Left lung (tissue), 10 donors: Measurements from ENCODE around the gene OTOP2. TPM values are rescaled to one million over a fixed set of nuclear protein-coding genes. Genes with fewer than 3 reads are reported as not detected.
A peak's percentile ranks its signal among the peaks of the same experiment; 100 is the strongest.

Experiments used
- ATAC-seq: fragments of 200-7000 bp; cut with Tn5 transposase; one replicate; pipeline ENCODE4 v1.9.1; 2020; ENCODE audit warnings: moderate library complexity
- DNase-seq, 4 donors: peaks; one replicate each; pipeline ENCODE4 v3.0.0-alpha.2; 2013 to 2020
- H3K27ac ChIP-seq, 2 donors: fragments of 200-600 bp; sonication (generic) in 1 of 2; one replicate each; pipeline versions ENCODE4 v1.5.0 to v1.8.0; 2020 to 2021
- H3K27me3 ChIP-seq, 2 donors: fragments of 200-600 bp; sonication (generic) in 1 of 2; one replicate each; pipeline versions ENCODE4 v1.5.0 to v1.8.0; 2020 to 2021
- H3K36me3 ChIP-seq, 2 donors: fragments of 200-600 bp; sonication (generic) in 1 of 2; one replicate each; pipeline versions ENCODE4 v1.5.0 to v1.8.0; 2020 to 2021
- H3K4me1 ChIP-seq, 2 donors: fragments of 200-600 bp; one replicate each; pipeline ENCODE4 v1.8.0; 2021
- H3K4me3 ChIP-seq, 2 donors: fragments of 200-600 bp; sonication (generic) in 1 of 2; one replicate each; pipeline versions ENCODE4 v1.5.0 to v1.8.0; 2020 to 2021; ENCODE audit warnings: mild to moderate bottlenecking in 1 of 2
- H3K9me3 ChIP-seq, 2 donors: fragments of 200-600 bp; sonication (generic) in 1 of 2; one replicate each; pipeline versions ENCODE4 v1.5.0 to v1.8.0; 2020 to 2021
- intact Hi-C, 2 donors: fragments of 100-400 bp; cut with DNase I; formaldehyde crosslinking; loops; one replicate each; pipeline versions ENCODE4 v1.11.2 to v1.14.2; 2022
- polyA plus RNA-seq, 6 donors: library from polyadenylated mRNA; unstranded; fragments of 120-200 nt; gene quantifications; one replicate each; pipeline ENCODE4 v1.2.1, GENCODE V29; 2013; ENCODE audit not compliant: insufficient read length in 6 of 6
- total RNA-seq, 2 donors: library from RNA; stranded (reverse); fragmentation: NEBNext Ultra II Directional; extraction: Animal tissue kit (Norgen Biotek cat#: 25700); gene quantifications; one replicate each; pipeline ENCODE4 v1.2.1, GENCODE V29; 2021
- TF ChIP-seq, protein P1 (sequence below), 2 donors: fragments of 200-600 bp; sonication (generic) in 1 of 2; IDR thresholded peaks; one replicate each; pipeline versions ENCODE4 v1.5.0 to v1.8.0; 2021; ENCODE audit warnings: antibody characterized with exemption in 2 of 2
- donor health status: DM: no; HTN: yes; CAD: no.
- donor health status: DM: no; HTN: no; CAD: no.

OTOP2 gene
- total and polyA plus RNA-seq, 8 donors: not detected

DNA sequence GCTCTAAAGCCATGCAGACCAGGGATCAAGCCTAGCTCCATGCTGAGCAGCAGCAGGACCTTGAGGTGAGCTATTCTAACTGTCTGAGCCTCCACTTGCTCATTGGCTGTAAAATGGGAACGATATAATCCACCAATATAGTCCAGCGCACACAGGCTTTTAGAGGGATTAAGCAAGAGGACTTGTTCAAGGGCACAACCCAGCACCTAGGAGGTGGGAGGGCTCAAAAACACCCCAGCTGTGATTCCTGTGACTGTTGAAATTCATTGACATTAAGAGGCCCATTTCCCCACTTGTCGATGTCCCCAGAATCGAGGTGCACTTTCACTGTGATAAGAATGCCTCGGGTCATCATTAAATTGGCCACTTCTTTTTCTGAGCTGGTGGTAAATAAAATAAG, 5.2 kb upstream of the OTOP2 start:
- no peaks in the 10 kb centered on the region for H3K36me3 ChIP-seq

DNA sequence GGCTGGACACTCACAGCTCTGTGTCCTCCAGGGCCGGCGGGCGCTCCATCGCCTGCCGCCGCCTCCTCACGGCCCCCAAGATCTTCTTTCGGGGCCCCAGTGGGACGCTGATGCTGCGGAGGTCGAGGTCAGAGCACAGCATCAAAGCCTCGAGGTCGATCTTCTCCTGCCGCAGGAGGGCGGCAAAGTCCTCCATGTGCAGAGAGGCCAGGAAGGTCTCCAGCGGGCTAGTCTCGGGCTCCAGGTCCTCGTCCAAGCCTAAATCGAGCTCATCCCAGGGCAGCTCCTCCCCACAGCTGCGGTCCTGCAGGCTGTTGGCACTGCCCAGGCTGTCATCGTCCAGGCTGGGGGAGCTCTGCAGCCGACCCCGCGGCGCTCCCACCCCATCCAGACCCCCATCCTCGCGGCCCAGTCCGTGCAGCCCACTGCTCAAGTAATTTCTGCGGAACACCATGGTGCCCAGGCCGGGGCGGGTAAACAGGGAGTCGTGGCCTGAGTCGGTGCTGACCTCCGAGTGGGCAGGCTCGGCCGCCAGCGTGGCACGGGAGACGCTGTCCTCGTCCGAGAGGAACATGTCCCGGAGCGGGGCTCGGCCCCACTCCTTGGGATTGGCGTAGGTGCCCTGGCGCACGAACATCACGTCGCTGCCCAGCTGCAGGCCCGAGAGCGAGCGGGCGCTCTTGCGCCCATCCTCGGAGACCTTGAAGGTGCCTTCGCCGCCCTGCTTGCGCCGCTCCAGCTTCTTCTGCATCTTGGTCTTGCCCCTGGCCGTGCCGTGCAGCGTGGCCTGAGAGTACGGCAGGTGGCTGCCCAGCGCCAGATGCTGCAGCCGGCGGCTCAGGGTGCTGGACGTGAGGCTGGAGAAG, 4.4 kb upstream of the OTOP2 start:
- peaks cover 35 to 96% of the 10 kb centered on the region in 2 donors for H3K27me3 ChIP-seq

More for the DNA sequence above, 5.2 kb upstream of the OTOP2 start:
- intact Hi-C loops: no loop called here
- H3K27ac ChIP-seq: no peak overlapping the region
- peaks cover 27 to 89% of the 10 kb centered on the region in 2 donors for H3K27me3 ChIP-seq
- DNase-seq (no peak), ATAC-seq (no peak)
- H3K4me3 ChIP-seq: no peak overlapping the region
- no peaks in the 10 kb centered on the region for H3K9me3 ChIP-seq
- TF ChIP-seq, protein P1, sequence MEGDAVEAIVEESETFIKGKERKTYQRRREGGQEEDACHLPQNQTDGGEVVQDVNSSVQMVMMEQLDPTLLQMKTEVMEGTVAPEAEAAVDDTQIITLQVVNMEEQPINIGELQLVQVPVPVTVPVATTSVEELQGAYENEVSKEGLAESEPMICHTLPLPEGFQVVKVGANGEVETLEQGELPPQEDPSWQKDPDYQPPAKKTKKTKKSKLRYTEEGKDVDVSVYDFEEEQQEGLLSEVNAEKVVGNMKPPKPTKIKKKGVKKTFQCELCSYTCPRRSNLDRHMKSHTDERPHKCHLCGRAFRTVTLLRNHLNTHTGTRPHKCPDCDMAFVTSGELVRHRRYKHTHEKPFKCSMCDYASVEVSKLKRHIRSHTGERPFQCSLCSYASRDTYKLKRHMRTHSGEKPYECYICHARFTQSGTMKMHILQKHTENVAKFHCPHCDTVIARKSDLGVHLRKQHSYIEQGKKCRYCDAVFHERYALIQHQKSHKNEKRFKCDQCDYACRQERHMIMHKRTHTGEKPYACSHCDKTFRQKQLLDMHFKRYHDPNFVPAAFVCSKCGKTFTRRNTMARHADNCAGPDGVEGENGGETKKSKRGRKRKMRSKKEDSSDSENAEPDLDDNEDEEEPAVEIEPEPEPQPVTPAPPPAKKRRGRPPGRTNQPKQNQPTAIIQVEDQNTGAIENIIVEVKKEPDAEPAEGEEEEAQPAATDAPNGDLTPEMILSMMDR (IDR thresholded peaks at IDR 0.05): no peak
- H3K4me1 ChIP-seq: peaks cover 11 to 14% of the 10 kb centered on the region in 2 donors

DNA sequence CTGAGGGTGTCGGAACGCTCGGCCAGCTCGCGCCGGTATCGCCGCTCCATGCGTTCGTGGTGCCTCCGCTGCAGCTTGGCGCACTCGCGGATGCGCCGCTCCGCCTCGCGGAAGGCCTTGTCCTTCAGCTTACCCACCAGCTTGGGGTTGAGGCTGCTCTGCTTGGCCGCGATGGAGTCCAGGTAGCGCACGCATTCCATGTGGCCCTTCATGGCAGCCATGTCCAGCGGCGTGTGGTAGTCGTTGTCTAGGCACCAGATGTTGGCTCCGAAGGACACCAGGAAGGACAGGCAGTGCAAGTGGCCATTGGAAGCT, 3.8 kb upstream of the OTOP2 start:
- TF ChIP-seq, protein P1 (IDR thresholded peaks at IDR 0.05): no peak

More for the DNA sequence above, 4.4 kb upstream of the OTOP2 start:
- no peaks in the 10 kb centered on the region for H3K36me3 ChIP-seq
- intact Hi-C loops: no loop called here
- DNase-seq (no peak), ATAC-seq (peak; percentile 5)
- H3K4me1 ChIP-seq: peaks cover 16 to 21% of the 10 kb centered on the region in 2 donors
- TF ChIP-seq, protein P1 (IDR thresholded peaks at IDR 0.05): no peak
- no peaks in the 10 kb centered on the region for H3K9me3 ChIP-seq
- H3K4me3 ChIP-seq: no peak overlapping the region
- no peak overlapping the region for H3K27ac ChIP-seq

DNA sequence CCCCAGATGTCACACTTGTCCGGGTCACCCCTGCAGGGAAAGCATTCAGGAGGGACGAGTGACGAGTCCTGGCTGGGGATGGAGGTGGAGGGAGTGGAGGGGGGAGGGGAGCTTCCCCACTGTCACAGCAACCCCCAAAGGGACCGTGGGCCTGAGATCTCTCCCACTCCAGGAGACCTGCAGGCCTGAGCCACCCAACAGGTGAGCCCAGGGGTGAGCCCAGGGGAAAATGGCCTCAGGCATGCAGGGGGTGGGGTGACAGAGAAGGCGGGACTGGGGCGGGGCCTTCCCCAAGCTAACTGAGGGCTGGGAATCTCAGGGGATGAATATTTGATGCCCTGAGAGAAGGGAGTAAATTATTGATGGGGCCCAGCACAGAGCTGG, 3.4 kb upstream of the OTOP2 start:
- no peak overlapping the region for H3K27ac ChIP-seq
- no peak for ATAC-seq
- no peaks in the 10 kb centered on the region for H3K36me3 ChIP-seq
- TF ChIP-seq, protein P1 (IDR thresholded peaks at IDR 0.05): no peak
- no peak for DNase-seq
- intact Hi-C loops: no loop called here
- H3K27me3 ChIP-seq: peaks cover 44 to 97% of the 10 kb centered on the region in 2 donors
- no peak overlapping the region for H3K4me3 ChIP-seq
- H3K9me3 ChIP-seq: no peaks in the 10 kb centered on the region
- H3K4me1 ChIP-seq: peaks cover 16 to 23% of the 10 kb centered on the region in 2 donors

More for the DNA sequence above, 3.8 kb upstream of the OTOP2 start:
- DNase-seq (no peak), ATAC-seq (no peak)
- Histone ChIP-seq H3K4me1 (peaks cover 16 to 23% of the 10 kb centered on the region in 2 donors), H3K27ac (no peak overlapping the region), H3K4me3 (no peak overlapping the region), H3K27me3 (peaks cover 41 to 97% of the 10 kb centered on the region in 2 donors), H3K9me3 (no peaks in the 10 kb centered on the region), H3K36me3 (no peaks in the 10 kb centered on the region)
- intact Hi-C loops: no loop called here

DNA sequence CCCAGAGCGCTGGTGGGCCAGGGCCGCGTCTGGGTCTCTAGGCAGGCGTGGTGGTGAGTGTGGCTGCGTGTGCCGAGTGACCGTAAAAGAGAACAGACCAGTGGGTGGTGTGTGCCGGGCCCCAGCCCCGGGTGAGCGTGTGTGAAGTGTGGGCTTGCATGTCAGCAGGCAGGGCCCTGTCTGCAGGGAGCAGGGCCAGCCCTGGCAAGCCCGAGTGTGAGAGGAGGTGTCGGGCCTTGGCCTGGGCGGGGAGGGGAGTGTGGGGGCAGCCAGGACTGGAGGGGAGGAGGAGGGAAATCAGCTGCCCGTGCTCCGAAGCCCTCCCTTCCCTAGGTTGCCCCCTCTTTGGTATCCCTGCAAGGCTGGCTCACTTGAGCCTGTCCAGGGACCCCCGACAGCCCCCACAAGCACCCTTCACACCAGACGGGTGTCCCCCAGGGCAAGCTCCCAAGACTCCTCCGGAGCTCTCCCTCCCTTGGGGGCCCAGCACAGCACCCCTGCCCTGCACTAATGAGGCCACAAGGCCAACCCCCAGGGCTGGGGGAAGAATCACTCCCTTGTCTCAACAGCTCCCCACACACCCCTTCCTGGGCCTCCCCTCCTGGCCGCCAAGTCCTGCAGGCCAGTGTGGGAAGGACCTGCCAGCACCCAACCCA, 2.9 kb upstream of the OTOP2 start:
- ATAC-seq: no peak
- TF ChIP-seq, protein P1 (IDR thresholded peaks at IDR 0.05): no peak
- H3K4me1 ChIP-seq: peaks cover 16 to 23% of the 10 kb centered on the region in 2 donors
- no peak for DNase-seq
- H3K36me3 ChIP-seq: no peaks in the 10 kb centered on the region
- H3K27me3 ChIP-seq: peaks cover 49 to 97% of the 10 kb centered on the region in 2 donors
- intact Hi-C loops: no loop called here
- no peak overlapping the region for H3K27ac ChIP-seq
- no peak overlapping the region for H3K4me3 ChIP-seq
- H3K9me3 ChIP-seq: no peaks in the 10 kb centered on the region
